Measurements from ENCODE around the gene SYT6.
A peak's percentile ranks its signal among the peaks of the same experiment; 100 is the strongest.

The SYT6 gene

GRCh38 chr1:114154146-114154962 is 685 bp upstream of the SYT6 start:
- peak; percentile 2 for DNase-seq

GRCh38 chr1:114152508-114153260 is 985 bp downstream of the SYT6 start:
- peak; percentile 12 for DNase-seq

- DNase-seq = no peak
Observed at GRCh38 chr1:114152089-114152507, 1.6 kb downstream of the SYT6 start.

GRCh38 chr1:114150016-114150415 is 3.7 kb downstream of the SYT6 start:
- DNase-seq = no peak

GRCh38 chr1:114149211-114149610 is 4.5 kb downstream of the SYT6 start:
- no peak for DNase-seq

GRCh38 chr1:114145504-114146151 is 8.0 kb downstream of the SYT6 start:
- no peak for DNase-seq

- DNase-seq = no peak
Observed at GRCh38 chr1:114144016-114144415, 9.7 kb downstream of the SYT6 start.

- DNase-seq = no peak
Observed at GRCh38 chr1:114139540-114139939, 14.1 kb downstream of the SYT6 start.

GRCh38 chr1:114137497-114137896 is 16.2 kb downstream of the SYT6 start:
- no peak for DNase-seq

- no peak for DNase-seq
Observed at GRCh38 chr1:114135786-114136185, 17.9 kb downstream of the SYT6 start.

GRCh38 chr1:114134518-114134917 is 19.2 kb downstream of the SYT6 start:
- DNase-seq = no peak

- DNase-seq = no peak
Observed at GRCh38 chr1:114133129-114133528, 20.5 kb downstream of the SYT6 start.

GRCh38 chr1:114131526-114132220 is 22.0 kb downstream of the SYT6 start:
- DNase-seq = no peak

GRCh38 chr1:114130846-114131525 is 22.7 kb downstream of the SYT6 start:
- DNase-seq = no peak

GRCh38 chr1:114130213-114130612 is 23.5 kb downstream of the SYT6 start:
- no peak for DNase-seq

- no peak for DNase-seq
Observed at GRCh38 chr1:114128293-114128692, 25.4 kb downstream of the SYT6 start.

GRCh38 chr1:114126261-114127095 is 27.2 kb downstream of the SYT6 start:
- no peak for DNase-seq

GRCh38 chr1:114124644-114125043 is 29.0 kb downstream of the SYT6 start:
- no peak for DNase-seq

GRCh38 chr1:114122941-114123618 is 30.6 kb downstream of the SYT6 start:
- DNase-seq = no peak

- no peak for DNase-seq
Observed at GRCh38 chr1:114118351-114118990, 35.2 kb downstream of the SYT6 start.
